Activated CD4-positive, alpha-beta T cell treated with anti-CD3 and anti-CD28 coated beads, Interleukin-2, amount 10 ng/mL, durations not matched to agents 7 days and 5 days (primary cell): ENCODE results near the gene ETHE1. TPM values are rescaled to one million over a fixed set of nuclear protein-coding genes. Genes with fewer than 3 reads are reported as not detected.

ENCODE experiments used
- CTCF ChIA-PET: fragments of 350-600 bp; sonication (Branson Sonifier 250); formaldehyde crosslinking; loops from one replicate; lab custom pipeline; 2021; ENCODE audit warnings: antibody characterized with exemption; lab: Charles Lee
- POLR2A ChIA-PET: fragments of 350-600 bp; sonication (Branson Sonifier 250); formaldehyde crosslinking; loops from one replicate; lab custom pipeline; 2021; ENCODE audit warnings: antibody characterized with exemption; lab: Charles Lee
- DNase-seq: peaks from one replicate; pipeline ENCODE4 v3.0.0-alpha.2; 2020
- H3K27ac Mint-ChIP-seq: one replicate; pipeline ENCODE4 v1.8.0; 2021; ENCODE audit warnings: mild to moderate bottlenecking, moderate library complexity, mixed read lengths
- H3K27me3 Mint-ChIP-seq: one replicate; pipeline ENCODE4 v1.8.0; 2021; ENCODE audit warnings: mixed read lengths
- H3K36me3 Mint-ChIP-seq: one replicate; pipeline ENCODE4 v1.8.0; 2021; ENCODE audit warnings: low read depth, mixed read lengths
- H3K4me1 Mint-ChIP-seq: one replicate; pipeline ENCODE4 v1.8.0; 2021; ENCODE audit warnings: mixed read lengths
- H3K4me3 Mint-ChIP-seq: one replicate; pipeline ENCODE4 v1.8.0; 2021; ENCODE audit warnings: mild to moderate bottlenecking, moderate library complexity, mixed read lengths
- H3K9me3 Mint-ChIP-seq: one replicate; pipeline ENCODE4 v1.8.0; 2021; ENCODE audit warnings: mixed read lengths
- total RNA-seq, 2 experiments: library from RNA; stranded (reverse); gene quantifications; one replicate each; pipeline ENCODE4 v1.2.3, GENCODE V29; 2021

The ETHE1 gene
- total RNA-seq, 2 experiments from 2014 or later: 66.8 to 73.7 TPM

- Mint-ChIP-seq H3K4me3 (no peak overlapping the region), H3K4me1 (peaks cover 12% of the 10 kb centered on the region), H3K27ac (no peak overlapping the region), H3K36me3 (peaks cover 6% of the 10 kb centered on the region), H3K9me3 (peaks cover 3% of the 10 kb centered on the region), H3K27me3 (no peaks in the 10 kb centered on the region)
- DNase-seq: no peak
- ChIA-PET POLR2A (no interaction called here), CTCF (no interaction called here)
These were observed 48.7 kb downstream of the ETHE1 start for GRCh38 chr19:43478323-43478722.

- H3K4me1 Mint-ChIP-seq: peaks cover 14% of the 10 kb centered on the region
- H3K27ac Mint-ChIP-seq: no peak overlapping the region
- CTCF ChIA-PET: no interaction called here
- peaks cover 3% of the 10 kb centered on the region for H3K9me3 Mint-ChIP-seq
- H3K27me3 Mint-ChIP-seq: no peaks in the 10 kb centered on the region
- H3K36me3 Mint-ChIP-seq: peaks cover 6% of the 10 kb centered on the region
- no peak for DNase-seq
- no peak overlapping the region for H3K4me3 Mint-ChIP-seq
- POLR2A ChIA-PET: no interaction called here
These were observed 50.4 kb downstream of the ETHE1 start for GRCh38 chr19:43476606-43477005.

GRCh38 chr19:43474986-43475705 lies 51.9 kb downstream of the ETHE1 start:
- ChIA-PET CTCF (interaction anchor here (1.1 kb wide), 1 partner anchor 12 kb away, joined by 5 read pairs; no protein-coding TSS in a partner anchor), POLR2A (no interaction called here)
- peak overlapping the region; percentile 82 for H3K27ac Mint-ChIP-seq

GRCh38 chr19:43474487-43474886 lies 52.5 kb downstream of the ETHE1 start:
- no peaks in the 10 kb centered on the region for H3K27me3 Mint-ChIP-seq
- DNase-seq: no peak
- CTCF ChIA-PET: interaction anchor here (0.6 to 1.1 kb wide), 2 partner anchors 11 to 429 kb away, joined by 3 to 5 read pairs; no protein-coding TSS in a partner anchor
- POLR2A ChIA-PET: no interaction called here
- peaks cover 3% of the 10 kb centered on the region for H3K9me3 Mint-ChIP-seq
- H3K36me3 Mint-ChIP-seq: peaks cover 6% of the 10 kb centered on the region
- H3K27ac Mint-ChIP-seq: no peak overlapping the region
- H3K4me3 Mint-ChIP-seq: no peak overlapping the region
- peaks cover 30% of the 10 kb centered on the region for H3K4me1 Mint-ChIP-seq

More at GRCh38 chr19:43474986-43475705, 51.9 kb downstream of the ETHE1 start:
- peak; percentile 93 for DNase-seq
- Mint-ChIP-seq H3K27me3 (no peaks in the 10 kb centered on the region), H3K9me3 (peaks cover 3% of the 10 kb centered on the region), H3K4me3 (peak overlapping the region; percentile 62), H3K4me1 (peaks cover 25% of the 10 kb centered on the region), H3K36me3 (peaks cover 6% of the 10 kb centered on the region)

- Mint-ChIP-seq H3K27ac (peak overlapping the region; percentile 9), H3K36me3 (peaks cover 4% of the 10 kb centered on the region), H3K27me3 (no peaks in the 10 kb centered on the region), H3K4me3 (no peak overlapping the region), H3K9me3 (peaks cover 3% of the 10 kb centered on the region), H3K4me1 (peaks cover 53% of the 10 kb centered on the region)
- ChIA-PET CTCF (no interaction called here), POLR2A (no interaction called here)
- DNase-seq: no peak
These were observed 55.9 kb downstream of the ETHE1 start for GRCh38 chr19:43471091-43471490.

- POLR2A ChIA-PET: no interaction called here
- Mint-ChIP-seq H3K27me3 (no peaks in the 10 kb centered on the region), H3K4me1 (peaks cover 50% of the 10 kb centered on the region)
These were observed 56.7 kb downstream of the ETHE1 start for GRCh38 chr19:43470288-43470687.

GRCh38 chr19:43469160-43469480 lies 57.9 kb downstream of the ETHE1 start:
- ChIA-PET CTCF (interaction anchor here (0.5 kb wide), 1 partner anchor 1050 kb away, joined by 3 read pairs; no protein-coding TSS in a partner anchor), POLR2A (no interaction called here)
- no peaks in the 10 kb centered on the region for H3K9me3 Mint-ChIP-seq
- peak overlapping the region; percentile 85 for H3K27ac Mint-ChIP-seq
- H3K4me1 Mint-ChIP-seq: peaks cover 53% of the 10 kb centered on the region
- H3K4me3 Mint-ChIP-seq: no peak overlapping the region
- no peaks in the 10 kb centered on the region for H3K36me3 Mint-ChIP-seq
- DNase-seq: peak; percentile 37
- H3K27me3 Mint-ChIP-seq: no peaks in the 10 kb centered on the region

More at GRCh38 chr19:43470288-43470687, 56.7 kb downstream of the ETHE1 start:
- CTCF ChIA-PET: no interaction called here
- H3K36me3 Mint-ChIP-seq: peaks cover under 1% of the 10 kb centered on the region
- peak overlapping the region; percentile 69 for H3K27ac Mint-ChIP-seq
- peaks cover under 1% of the 10 kb centered on the region for H3K9me3 Mint-ChIP-seq
- peak; percentile 34 for DNase-seq
- H3K4me3 Mint-ChIP-seq: no peak overlapping the region

GRCh38 chr19:43468354-43469159 lies 58.4 kb downstream of the ETHE1 start:
- CTCF ChIA-PET: interaction anchor here (0.5 to 1.5 kb wide), 3 partner anchors 11 to 1049 kb away, joined by 3 to 5 read pairs (median 3); no protein-coding TSS in a partner anchor
- POLR2A ChIA-PET: no interaction called here
- H3K27ac Mint-ChIP-seq: peak overlapping the region; percentile 85
- no peaks in the 10 kb centered on the region for H3K27me3 Mint-ChIP-seq
- no peaks in the 10 kb centered on the region for H3K9me3 Mint-ChIP-seq
- H3K4me1 Mint-ChIP-seq: peaks cover 57% of the 10 kb centered on the region
- H3K4me3 Mint-ChIP-seq: no peak overlapping the region
- no peaks in the 10 kb centered on the region for H3K36me3 Mint-ChIP-seq
- DNase-seq: no peak

GRCh38 chr19:43467730-43468129 lies 59.3 kb downstream of the ETHE1 start:
- Mint-ChIP-seq H3K4me3 (no peak overlapping the region), H3K4me1 (peaks cover 62% of the 10 kb centered on the region), H3K36me3 (no peaks in the 10 kb centered on the region), H3K9me3 (no peaks in the 10 kb centered on the region), H3K27ac (peak overlapping the region; percentile 85), H3K27me3 (no peaks in the 10 kb centered on the region)
- CTCF ChIA-PET: interaction anchor here (0.8 to 1.5 kb wide), 2 partner anchors 12 to 21 kb away, joined by 3 to 5 read pairs; no protein-coding TSS in a partner anchor
- POLR2A ChIA-PET: no interaction called here
- DNase-seq: no peak

- Mint-ChIP-seq H3K36me3 (no peaks in the 10 kb centered on the region), H3K9me3 (no peaks in the 10 kb centered on the region), H3K4me1 (peaks cover 61% of the 10 kb centered on the region), H3K4me3 (no peak overlapping the region), H3K27ac (no peak overlapping the region), H3K27me3 (no peaks in the 10 kb centered on the region)
- DNase-seq: no peak
- ChIA-PET CTCF (interaction anchor here (1.5 kb wide), 1 partner anchor 20 kb away, joined by 5 read pairs; no protein-coding TSS in a partner anchor), POLR2A (no interaction called here)
These were observed 59.7 kb downstream of the ETHE1 start for GRCh38 chr19:43467276-43467675.

GRCh38 chr19:43466793-43467192 lies 60.2 kb downstream of the ETHE1 start:
- H3K27me3 Mint-ChIP-seq: no peaks in the 10 kb centered on the region
- no peak overlapping the region for H3K4me3 Mint-ChIP-seq
- H3K9me3 Mint-ChIP-seq: no peaks in the 10 kb centered on the region
- H3K36me3 Mint-ChIP-seq: no peaks in the 10 kb centered on the region
- CTCF ChIA-PET: interaction anchor here (1.5 kb wide), 1 partner anchor 20 kb away, joined by 5 read pairs; no protein-coding TSS in a partner anchor
- H3K27ac Mint-ChIP-seq: no peak overlapping the region
- DNase-seq: no peak
- POLR2A ChIA-PET: no interaction called here
- peaks cover 64% of the 10 kb centered on the region for H3K4me1 Mint-ChIP-seq

GRCh38 chr19:43465468-43466120 lies 61.4 kb downstream of the ETHE1 start, which contains the start of gene LYPD3:
LYPD3 (minus strand) TSS chr19:43465608; CDS start chr19:43465571, 37 bp downstream.
- no peaks in the 10 kb centered on the region for H3K27me3 Mint-ChIP-seq
- H3K27ac Mint-ChIP-seq: peak within 1 kb of the TSS; percentile 98
- H3K4me1 Mint-ChIP-seq: peaks cover 58% of the 10 kb centered on the region
- no peak for DNase-seq
- H3K4me3 Mint-ChIP-seq: peak within 1 kb of the TSS; percentile 90
- CTCF ChIA-PET: interaction anchor here (0.9 to 1.2 kb wide), 2 partner anchors 15 to 39 kb away, joined by 3 read pairs; partner anchors contain the start of gene PHLDB3
- POLR2A ChIA-PET: no interaction called here
- no peaks in the 10 kb centered on the region for H3K9me3 Mint-ChIP-seq
- no peaks in the 10 kb centered on the region for H3K36me3 Mint-ChIP-seq
